NCI-H345 treated with DMSO at 0.1 percent for 48 hours (cell line): ENCODE measurements around the gene MTTP.
"Not testable (repeated sequence)": the region's sequence is repeated elsewhere in the genome, so short reads cannot be mapped to it uniquely, and the experiment has no call there.

Source experiments
- DNase-seq: peaks from one replicate; lab custom pipeline; 2025; ENCODE audit not compliant: unreplicated experiment; lab: John Stamatoyannopoulos, UW

MTTP gene

DNA sequence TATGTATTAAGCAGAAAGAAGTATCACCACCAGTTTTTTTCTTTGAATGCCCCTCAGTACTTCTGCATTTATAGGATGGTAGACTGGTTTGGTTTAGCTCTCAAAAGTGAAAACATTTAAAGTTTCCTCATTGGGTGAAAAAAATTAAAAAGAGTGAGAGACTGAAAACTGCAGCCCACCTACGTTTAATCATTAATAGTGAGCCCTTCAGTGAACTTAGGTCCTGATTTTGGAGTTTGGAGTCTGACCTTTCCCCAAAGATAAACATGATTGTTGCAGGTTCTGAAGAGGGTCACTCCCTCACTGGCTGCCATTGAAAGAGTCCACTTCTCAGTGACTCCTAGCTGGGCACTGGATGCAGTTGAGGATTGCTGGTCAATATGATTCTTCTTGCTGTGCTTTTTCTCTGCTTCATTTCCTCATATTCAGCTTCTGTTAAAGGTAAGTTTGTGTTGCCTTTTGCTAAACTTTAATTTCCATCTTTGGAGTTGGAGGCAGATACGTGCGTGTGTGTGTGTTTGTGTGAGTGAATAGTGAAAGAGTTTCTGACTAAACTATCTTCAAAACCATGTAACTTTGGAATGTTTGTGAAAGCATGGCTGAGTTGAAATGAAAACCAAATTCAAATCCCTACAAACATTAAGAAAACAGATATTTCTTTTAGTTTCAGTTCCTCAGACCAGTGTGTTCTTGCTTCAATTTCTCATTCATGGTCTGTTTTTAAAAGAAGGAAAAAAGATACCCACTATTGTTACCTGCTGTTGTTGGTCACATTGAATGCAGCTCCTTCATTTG lies at the start of gene MTTP:
MTTP (plus strand) TSS at position 295 of the 795 bp plus-strand sequence; CDS start at position 381, 86 bp downstream.
- no peak for DNase-seq

DNA sequence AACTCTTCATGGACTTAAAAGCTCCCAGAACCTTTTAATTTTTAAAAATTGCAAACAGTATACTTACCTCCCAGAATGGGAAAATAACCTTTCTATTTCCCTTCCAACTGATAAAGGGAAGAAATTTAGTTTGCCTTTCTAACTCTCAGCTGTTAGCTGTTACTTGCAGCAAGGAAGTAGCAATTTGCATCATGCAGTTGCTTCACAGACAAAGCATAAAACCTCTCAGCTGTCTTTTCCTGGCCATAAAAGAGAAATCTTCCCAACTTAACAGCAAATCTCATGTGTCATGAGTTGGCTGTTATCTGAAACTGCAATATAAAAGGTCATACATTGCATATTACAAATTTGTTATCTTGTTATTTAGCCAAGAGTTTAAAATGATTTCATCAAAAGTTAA lies 45.4 kb upstream of the MTTP start:
- no peak for DNase-seq

DNA sequence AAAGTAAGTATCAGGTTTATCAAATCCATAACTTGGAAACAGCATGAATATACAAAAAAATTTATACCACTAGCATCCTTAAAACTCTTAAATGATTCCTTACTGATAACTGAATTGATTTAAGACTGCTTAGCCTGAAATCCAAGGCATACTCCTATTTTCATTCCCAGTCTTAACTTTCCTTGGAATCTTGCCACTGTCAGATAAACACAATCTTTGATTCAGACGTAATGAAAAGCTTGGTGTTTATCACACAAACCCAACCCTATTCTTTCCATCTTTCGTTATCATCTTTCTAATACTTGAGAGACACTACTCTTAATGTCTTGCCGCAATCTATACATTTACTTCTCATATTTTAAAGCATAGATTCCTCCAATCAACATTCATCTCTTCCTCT lies 44.7 kb upstream of the MTTP start:
- DNase-seq, result no peak

DNA sequence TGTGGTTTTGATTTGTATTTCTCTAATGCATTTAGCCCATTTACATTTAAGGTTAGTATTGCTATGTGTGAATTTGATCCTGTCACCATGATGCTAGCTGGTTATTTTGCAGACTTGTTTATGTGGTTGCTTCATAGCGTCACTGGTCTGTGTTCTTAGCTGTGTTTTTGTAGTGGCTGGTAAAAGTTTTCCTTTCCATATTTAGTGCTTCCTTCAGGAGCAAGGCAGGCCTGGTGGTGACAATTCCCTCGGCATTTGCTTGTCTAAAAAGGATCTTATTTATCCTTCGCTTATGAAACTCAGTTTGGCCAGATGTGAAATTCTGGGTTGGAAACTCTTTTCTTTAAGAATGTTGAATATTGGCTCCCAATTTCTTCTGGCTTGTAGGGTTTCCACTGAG lies 39.9 kb upstream of the MTTP start:
- DNase-seq, result not testable (repeated sequence)

DNA sequence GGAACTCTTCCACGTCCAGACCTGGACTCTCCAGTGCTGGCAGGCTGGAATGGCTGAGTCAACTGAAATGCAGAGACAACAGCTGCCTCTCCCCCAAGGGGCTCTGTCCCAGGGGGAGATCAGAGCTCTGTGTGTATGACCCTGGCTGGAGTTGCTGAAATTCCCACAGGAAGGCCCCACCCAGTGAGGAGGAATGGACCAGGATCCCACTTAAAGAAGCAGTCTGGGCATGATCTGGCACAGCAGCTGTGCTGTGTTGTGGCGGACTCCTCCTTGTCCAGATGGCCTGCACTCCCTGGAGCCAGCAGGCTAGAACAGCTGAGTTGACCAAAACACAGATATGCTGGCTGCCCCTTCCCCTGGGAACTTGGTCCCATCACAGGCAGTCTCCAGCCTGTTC lies 38.4 kb upstream of the MTTP start:
- DNase-seq, result no peak

DNA sequence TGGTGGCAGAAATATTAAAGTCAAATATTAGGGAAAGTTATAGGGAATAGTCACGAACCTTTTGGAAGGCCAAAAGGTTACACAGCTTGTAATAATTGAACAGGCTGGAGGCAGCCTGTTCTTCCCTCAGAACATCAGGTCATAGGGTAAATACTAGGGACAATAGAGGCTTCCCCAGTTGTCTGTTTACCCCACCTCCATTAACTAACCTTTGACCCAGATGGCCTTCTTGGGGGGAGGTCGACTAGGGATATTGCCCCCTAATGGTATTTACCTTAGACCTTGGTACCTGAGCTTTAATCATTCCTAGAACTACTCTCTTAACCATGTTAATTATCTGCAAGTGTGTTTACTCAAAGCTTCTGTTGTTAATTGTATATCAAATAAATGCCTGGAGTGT lies 37.8 kb upstream of the MTTP start:
- DNase-seq, result no peak

DNA sequence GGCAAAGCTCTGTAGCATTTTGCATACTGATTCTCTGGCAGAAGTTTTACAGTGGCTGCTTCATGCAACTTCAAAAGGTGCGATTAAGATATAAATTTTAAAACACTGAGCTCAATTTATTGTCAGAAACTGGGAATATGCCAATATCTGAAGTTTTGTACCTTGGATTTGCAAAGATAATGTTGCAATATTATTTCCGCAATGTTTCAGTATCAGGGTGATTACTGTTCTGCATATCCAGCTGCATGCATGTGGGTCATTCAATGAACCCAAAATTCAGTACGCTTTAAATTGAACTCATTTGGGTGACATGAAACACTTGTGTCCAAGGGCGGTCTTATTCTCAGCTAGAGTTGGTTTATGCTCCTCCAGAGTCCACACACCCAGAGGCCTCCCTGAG lies 37.0 kb upstream of the MTTP start:
- no peak for DNase-seq

DNA sequence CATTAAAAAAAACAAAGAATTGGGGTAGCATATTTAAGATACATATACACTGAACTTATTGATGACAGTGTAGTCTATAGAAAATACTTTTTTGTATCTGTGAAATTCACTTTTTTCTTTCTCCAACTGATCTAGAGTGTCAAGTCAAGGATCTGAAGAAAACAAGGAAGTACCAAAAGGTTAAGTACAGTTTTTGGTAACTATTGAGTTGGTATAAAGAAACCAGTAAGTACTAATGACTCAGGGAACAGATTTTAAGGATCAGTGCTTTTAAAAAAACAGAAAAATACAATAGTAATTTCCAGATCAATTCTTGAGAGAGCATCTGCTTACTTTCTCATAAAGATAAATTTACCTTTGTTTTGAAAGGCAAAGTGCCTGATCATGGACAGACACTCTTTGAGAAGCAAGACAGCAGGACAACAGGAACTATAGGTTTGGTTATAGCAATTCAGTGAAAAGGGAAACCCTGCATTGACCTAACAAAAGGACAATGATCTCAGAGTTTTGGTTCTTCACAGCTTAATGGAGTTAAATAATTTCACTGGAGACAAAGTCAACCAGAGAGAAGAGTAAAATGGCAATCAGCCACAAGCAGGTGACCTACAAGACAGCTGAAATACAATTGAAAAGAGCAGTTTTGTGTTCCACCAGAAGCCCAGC lies 34.2 kb upstream of the MTTP start:
- DNase-seq, result no peak

DNA sequence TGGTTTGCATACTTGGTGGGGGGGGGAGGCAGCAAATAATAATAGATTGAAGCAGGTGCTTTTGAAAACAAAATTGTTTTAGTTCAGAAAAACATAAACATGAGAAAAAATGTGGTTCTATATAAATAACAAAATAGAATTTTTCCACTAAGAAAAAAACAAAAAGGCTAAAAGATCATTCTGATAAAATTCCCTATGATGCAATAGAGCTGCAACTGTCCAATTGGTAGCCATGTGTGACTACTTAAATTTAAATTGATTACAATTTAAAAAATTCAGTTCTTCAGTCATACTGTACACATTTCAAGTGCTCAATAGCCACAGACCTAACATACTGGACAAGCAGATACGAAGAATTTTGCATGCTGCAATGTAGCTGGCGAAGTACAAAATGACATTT lies 21.8 kb upstream of the MTTP start:
- DNase-seq, result no peak

DNA sequence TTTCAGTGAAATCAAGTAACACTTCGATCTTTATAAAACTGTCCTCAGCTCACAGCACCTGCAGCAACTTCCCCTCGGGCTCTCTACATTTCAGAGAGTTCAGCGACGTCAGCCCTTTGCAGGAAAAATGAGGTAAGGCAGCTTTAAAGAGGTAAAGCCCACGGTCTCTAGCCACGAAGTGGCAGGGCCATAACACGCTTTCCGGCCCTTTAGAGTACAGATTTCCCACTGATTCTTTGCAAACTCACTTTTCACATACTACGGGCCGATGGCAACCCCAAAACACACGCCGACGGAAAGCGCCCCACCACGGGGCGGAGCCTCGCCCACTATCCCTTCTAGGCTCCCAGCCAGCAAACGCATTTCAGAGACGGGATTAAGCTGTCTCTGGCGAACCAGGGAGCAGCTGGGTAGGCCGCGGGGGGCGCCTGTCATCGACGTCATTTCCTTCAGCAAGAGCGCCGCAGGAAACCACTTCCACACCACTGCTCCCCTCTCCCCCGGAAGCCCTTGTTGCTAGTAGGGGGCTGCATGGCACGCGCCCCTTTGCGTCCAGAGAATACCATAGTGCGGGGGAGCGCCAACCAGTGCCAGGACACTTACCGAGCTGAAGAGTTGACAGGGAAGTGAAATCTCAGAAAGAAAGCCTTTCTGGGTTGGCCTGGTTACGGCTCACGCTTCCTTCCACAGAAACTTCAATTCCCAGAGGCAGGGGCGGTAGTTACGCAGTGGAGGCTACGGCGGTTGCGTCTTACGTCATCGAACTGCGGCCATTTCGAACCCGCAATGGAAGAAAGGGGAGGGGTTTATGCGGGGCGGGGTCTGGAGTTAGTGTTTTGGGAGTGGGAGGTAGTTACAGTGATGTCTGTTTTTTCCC lies 11.1 kb upstream of the MTTP start, which contains the start of gene TRMT10A:
TRMT10A (minus strand) TSS at position 730 of the 877 bp plus-strand sequence. CDS start 4,701 bp downstream, outside the sequence.
- DNase-seq, result peak; percentile 89

DNA sequence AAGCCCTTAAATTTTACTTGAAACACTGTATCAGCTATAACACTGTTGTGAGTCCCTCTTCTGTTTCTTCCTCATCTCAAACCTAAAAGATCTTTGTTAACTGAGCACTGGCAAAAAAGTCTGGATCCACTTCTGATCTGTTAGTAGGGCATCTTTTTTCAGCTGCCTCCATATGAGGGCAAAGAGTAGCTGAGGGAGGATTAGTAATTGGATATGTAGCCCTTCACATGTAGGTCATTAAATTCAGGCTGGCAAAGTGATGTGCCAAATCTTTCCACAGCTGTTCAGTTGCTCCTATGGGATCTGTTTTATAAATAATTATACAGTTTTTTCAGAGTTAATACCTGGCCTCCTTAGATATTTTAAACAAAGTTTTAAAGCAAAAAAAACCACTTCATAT lies 9.7 kb upstream of the MTTP start:
- DNase-seq, result no peak

DNA sequence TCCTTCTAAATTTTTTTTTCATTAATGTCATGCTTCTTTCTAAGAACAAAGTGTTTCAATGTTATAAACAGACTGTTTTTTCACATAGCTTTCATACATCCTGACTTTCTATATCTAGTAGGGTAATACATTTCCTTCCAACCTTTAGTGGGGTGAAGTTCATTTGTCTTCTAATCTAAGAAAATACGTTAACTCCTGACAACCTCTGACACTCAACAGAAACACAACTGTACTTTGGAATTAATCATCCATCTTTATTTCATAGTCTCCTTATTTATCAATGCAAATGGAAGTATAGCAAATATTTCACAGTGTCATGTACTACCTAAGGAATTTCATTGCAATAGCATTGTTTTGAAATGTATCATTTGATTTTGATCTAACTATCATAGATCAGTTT lies 2.7 kb upstream of the MTTP start:
- DNase-seq, result no peak

DNA sequence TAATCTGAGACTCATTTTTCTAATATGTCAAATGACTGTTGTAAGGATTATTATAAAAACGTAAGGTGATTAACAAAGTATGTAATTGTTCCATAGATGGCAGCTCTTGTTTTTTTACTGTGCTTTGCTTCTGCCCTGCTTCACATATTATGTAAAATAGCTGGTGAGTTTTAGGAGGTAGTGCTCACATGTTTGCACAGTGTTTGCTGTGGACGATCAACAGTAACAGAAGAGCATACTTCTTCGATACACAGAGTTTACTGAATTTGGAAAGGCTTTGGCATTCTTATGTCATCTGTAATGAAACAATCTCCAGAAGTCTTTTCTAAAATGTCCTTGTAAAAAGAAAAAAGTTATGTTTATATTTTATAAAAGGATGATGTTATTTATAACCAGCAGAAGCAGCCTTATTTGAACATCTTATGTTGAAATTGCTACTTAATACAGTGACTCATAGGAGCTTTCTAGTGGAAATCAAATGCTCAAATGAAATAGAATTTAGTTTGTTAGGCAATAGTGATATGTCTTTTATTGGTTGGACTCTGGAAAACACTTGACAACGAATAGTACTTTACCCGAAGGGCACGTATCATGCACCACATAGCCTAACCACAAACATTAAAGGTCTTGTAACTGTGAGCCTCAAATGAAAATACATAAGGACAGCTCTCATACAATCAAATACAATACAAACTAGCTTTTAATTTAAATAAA lies 1.9 kb upstream of the MTTP start:
- no peak for DNase-seq

DNA sequence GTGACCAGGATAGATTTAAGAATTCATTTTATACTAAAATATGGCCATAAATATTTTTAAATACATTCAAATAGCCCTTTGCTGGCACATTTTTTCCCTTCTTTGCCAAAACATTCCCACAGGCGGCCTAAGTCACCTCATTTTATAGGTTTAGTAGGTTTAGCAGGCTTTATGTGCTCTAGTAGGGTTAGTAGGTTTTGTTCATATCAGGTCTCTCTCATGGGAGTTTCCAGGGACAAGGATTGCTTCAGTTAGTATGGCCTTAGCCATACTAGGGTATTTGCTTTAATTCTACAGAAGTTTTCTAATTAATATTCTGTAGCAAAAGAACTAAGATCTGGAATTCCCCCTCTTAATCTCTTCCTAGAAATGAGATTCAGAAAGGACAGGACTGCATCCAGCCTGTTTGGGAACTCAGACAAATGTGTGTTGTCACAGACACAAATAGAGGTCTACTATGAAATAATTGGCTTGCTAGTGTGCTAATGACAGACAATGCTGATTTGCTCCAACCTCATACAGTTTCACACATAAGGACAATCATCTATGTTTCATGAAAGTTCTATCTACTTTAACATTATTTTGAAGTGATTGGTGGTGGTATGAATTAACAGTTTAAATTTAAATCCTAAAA lies 772 bp upstream of the MTTP start:
- DNase-seq, result no peak

DNA sequence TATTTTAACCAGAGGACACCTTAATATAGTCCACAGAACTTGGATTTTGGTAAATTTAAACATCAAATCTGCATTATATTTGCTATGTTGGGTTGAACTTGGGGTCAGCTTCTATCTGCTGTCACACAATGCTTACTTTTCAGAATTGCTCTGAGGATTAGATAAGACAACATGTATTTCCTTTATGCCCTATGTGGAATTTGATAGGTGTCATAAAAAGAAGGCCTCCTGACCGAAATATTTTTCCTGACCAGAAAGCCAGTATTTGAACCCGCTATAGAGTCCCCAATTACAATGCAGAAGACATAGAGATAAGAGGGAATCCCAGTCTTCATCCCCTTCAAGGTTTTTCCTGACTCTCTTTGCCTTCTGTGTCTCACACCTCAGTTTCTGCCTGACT lies 4.1 kb downstream of the MTTP start:
- no peak for DNase-seq

DNA sequence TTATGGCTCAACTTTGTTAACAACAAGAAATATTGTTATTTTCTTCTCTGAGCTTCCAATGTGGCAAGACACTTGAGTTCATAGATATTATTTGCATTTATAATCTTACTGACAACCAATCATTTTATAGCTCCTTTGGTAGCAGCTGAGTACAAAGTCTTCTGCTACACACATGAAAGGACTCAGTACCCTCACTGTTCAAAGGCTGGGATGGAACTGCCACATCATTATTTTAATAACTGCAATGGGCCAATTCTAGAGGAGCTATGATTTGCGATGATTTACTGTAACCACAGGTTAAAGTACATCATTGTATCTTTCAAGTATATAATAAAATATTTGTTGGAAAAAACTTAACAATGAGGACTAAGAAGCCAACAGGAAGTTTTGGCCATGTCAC lies 10.9 kb downstream of the MTTP start:
- no peak for DNase-seq

DNA sequence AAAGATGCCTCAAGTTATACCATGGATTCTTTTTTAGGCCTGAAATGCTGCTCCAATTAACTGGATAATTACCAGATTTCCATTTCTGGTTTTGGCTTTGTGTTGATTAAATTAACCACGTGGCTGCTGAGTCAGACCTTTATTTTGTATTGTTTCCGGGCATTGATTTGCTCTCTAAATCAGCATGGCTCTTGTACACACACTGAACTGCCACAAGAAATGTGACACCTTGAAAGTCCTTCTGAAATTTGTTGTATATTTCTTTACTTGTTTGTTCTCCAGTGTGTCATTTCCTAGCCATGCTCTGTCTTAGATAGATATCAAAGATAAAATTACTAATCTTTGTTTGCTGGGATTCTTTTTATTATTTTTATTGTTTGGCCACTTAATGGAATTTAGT lies 11.7 kb downstream of the MTTP start:
- DNase-seq, result no peak

DNA sequence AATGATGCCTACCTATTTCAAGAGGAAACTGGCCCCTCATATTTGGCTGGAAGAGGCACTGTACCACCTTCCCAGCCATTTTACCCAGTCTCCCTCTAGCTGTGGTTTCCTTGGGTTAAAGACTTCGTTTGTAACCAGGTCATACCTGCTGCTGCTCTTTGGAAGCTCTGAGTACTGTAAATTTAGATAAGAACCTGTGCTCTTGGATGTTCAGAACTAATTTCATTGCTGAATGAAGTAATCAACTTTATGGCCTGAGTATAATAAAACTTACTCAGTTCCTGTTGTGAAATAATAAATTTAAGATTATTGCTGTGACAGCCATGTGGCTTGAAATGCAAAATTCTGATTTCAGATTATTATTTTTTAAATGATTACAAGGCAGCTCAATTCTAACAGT lies 12.2 kb downstream of the MTTP start:
- no peak for DNase-seq

DNA sequence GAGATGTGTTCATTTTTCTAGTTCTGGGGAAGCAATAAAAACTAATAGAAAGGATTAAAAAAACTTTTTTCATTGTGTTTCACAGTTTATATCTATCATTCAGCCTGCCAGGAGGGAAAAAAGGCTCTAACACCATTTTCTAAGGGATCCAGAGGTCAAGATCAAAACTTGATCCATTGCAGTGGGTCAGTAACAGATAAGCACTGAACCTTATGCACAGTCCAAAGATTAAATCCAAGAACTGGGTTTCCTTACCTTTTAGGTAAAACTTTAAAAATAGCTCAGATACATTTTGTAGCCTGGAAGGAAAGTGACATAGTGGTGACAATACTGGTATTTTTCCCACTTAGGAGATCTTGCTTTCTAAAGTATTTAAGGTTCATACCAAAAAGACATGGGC lies 12.7 kb downstream of the MTTP start:
- DNase-seq, result no peak

DNA sequence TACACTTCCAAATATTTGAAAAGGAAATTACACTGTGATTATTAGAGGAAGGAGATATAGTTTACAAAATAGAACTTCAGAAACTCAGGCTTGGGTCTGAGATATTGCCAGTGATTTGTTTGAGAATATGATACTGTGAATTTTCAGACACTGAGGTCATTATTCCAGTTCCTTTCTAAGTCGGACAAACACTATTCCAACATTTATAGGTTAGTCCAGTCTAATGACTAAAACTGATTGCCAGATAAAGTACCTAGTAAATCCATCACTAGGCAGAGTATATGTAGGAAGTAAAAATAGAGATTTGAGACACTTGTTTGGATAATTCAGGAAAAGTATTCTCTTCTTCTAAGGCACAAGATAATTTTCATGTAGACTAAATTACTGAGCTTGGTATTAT lies 13.2 kb downstream of the MTTP start:
- DNase-seq, result no peak

DNA sequence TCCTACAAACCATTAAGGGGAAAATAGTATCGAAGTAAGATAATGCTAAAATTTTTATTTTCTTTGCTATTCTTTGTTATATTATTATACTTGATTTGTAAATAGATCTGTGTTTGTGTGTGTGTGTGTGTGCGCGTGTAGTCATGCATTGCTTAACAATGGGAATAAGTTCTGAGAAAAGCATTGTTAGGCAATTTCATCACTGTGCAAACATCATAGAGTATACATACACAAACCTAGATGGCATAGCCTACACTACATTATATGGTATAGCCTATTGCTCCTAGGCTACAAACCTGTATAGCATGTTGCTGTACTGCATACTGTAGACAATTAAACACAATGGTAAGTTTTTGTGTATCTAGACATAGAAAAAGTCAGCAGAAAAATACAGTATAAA lies 17.1 kb downstream of the MTTP start:
- DNase-seq, result no peak
